GM19238 (cell line): ENCODE measurements around the gene RAD51B.
"Not testable (repeated sequence)": the region's sequence is repeated elsewhere in the genome, so short reads cannot be mapped to it uniquely, and the experiment has no call there.

ENCODE experiments used
- DNase-seq: peaks from one replicate; pipeline ENCODE4 v3.0.0; 2011; ENCODE audit warnings: low spot score; ENCODE audit not compliant: insufficient read length

The RAD51B gene

DNA sequence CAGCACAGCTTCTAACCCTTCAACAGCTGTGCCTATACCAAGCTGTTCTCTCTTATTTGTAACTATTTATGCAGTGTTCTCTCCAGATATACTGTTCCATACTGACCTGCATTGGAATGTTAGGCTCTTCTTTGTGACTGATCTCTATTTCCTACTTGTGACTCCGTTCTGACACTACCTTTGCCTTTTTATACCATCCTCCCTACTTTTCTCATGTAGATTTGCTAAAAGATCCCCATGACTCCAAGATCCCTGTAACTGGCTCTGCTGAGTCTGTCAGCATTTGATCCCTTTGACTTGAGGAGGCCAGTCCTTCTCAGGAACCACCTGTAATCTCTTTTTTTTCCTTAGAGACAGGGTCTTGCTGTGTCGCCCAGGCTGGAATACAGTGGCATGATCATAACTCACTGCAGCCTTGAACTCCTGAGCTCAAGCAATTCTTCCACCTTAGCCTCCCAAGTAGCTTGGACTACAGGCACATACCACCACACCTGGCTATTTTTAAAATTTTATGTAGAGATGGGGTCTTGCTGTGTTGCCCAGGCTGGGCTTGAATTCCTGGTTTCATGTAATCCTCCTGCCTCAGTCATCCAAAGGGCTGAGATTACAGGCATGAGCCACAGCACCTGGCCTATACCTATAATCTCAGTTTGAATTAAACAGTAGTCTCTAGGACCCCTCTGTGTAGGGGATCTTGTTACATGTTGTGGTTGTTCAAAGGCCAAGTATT is 605.0 kb downstream of the RAD51B start:
- DNase-seq: no peak

DNA sequence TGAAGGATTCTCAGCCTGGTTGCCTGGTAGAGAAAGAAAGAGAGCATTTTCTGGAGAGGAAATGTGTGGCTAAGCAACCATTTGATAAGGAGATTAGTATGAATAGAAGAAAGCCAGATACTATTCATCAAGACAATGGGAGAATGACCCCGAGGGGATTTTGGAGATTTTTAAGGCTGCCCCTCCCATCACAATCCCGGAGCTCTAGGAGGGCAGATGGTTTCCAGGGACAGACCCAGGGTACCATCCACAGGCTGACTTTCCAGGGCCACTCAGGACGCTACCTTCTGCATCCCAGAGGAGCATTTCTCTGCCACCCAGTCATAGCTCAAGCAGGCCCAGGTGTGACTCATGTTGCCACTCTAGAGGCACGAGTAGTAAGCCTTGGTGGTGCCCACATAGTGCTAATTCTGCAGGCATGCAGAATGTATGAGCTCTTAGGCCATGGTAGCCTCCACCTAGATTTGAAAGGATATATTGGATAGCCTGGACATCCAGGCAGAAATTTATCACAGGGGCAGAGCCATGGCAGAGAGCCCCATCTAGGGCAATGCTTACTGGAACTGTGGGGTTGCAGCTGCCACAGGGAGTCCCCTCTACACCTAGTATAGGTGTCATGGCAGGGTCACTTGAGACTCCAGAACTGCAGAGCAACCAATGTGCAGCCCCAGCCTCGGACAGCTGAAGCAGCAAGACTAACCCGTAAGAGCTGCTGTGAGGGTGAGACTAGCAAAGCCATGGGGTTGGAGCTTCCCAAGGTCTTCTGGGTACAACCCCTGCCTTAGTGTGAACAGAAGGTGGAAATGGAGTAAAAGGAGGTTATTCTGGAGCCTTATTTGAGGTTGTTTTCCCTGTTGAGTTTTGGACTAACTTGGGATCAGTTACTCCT is 607.3 kb downstream of the RAD51B start:
- DNase-seq: no peak

DNA sequence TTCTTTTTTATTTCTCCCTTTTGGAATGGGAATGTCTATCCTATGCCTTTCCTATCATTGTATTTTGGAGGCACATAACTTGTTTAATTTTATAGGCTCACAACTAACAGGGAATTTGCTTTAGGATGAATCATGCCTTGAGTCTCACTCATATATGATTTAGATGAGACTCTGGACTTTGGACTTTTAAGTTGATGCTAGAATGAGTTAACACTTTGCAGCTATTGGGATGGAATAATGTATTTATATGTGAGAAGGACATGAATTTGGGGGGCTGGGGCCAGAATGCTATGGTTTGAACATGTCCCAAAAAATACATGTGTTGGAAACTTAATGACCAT is 607.9 kb downstream of the RAD51B start:
- DNase-seq: no peak

DNA sequence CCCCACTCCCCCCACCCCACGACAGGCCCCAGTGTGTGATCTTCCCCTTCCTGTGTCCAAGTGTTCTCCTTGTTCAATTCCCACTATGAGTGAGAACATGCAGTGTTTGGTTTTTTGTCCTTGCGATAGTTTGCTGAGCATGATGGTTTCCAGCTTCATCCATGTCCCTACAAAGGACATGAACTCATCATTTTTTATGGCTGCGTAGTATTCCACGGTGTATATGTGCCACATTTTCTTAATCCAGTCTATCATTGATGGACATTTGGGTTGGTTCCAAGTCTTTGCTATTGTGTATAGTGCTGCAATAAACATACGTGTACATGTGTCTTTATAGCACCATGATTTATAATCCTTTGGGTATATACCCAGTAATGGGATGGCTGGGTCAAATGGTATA is 609.3 kb downstream of the RAD51B start:
- not testable (repeated sequence) for DNase-seq

DNA sequence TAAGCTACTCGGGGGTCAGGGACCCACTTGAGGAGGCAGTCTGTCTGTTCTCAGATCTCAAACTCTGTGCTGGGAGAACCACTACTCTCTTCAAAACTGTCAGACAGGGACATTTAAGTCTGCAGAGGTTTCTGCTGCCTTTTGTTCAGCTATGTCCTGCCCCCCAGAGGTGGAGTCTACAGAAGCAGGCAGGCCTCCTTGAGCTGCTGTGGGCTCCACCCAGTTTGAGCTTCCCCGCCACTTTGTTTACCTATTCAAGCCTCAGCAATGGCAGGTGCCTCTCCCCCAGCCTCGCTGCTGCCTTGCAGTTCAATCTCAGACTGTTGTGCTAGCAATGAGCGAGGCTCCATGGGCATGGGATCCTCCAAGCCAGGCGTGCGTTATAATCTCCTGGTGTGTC is 614.6 kb downstream of the RAD51B start:
- DNase-seq: not testable (repeated sequence)

DNA sequence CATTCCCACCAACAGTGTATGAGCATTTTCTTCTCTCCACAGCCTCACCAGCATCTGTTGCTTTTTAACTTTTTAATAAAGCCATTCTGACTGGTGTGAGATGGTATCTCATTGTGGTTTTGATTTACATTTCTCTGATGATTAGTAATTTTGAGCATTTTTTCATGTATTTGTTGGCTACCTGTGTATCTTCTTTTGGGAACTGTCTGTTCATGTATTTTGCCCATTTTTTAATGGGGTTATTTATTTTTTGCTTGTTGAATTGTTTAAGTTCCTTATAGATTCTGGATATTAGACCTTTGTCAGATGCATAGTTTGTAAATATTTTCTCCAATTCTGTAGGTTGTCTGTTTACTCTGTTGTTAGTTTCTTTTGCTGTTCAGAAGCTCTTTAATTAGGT is 616.1 kb downstream of the RAD51B start:
- DNase-seq: not testable (repeated sequence)

DNA sequence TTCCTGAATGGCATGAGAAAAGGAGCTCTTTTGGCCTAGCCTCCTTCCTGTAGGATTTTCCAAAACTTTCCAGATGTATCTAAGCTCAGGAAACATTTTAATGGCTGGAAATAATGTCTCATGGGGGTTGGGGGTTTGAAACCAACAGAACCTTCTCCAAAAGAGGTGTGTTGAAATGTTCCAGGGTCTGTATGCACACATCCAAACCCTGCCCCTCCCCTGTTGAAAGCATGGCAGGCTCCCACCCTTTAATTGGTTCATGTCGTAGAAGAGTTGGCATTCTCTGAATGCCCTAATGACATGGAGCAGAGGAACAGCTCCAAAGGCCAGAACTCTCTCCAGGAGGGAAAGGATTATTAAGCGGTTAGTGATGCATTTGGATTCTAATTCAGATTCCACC is 620.1 kb downstream of the RAD51B start:
- no peak for DNase-seq

DNA sequence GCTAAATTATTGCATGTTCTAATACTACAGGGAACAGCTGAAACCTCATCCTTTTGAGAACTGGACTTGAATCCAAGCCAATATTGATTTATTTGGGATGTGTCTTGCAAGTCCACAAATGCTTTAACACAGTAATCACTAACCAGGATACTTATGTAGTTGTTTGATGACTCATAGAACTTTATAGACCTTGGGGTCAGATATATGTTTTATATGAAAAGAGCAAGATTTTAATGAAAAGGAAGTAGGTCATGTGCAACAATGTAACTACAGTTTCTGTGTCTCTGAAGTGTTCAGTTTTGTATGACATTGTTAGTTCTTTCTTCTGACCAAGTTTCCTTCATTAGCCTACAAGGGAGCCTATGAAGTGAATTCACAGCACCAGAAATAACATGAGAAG is 621.2 kb downstream of the RAD51B start:
- no peak for DNase-seq

DNA sequence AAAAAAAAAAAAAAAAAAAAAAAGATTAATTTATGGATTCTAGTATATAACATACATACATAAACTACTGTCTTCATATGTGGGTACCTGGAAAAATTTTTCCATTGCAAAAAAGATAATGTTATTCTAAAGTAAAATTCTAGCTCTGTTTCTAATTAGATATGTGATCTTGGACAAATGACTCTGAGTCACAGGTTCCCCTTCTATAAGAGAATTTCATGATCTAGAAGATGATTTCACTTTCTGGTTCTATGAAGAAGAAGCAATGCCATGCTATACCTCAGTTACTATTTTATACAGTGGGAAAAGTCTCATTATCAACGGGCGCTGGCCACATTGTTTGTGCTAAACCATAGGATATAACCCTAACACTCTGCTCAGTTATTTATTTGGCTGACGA is 622.0 kb downstream of the RAD51B start:
- no peak for DNase-seq

DNA sequence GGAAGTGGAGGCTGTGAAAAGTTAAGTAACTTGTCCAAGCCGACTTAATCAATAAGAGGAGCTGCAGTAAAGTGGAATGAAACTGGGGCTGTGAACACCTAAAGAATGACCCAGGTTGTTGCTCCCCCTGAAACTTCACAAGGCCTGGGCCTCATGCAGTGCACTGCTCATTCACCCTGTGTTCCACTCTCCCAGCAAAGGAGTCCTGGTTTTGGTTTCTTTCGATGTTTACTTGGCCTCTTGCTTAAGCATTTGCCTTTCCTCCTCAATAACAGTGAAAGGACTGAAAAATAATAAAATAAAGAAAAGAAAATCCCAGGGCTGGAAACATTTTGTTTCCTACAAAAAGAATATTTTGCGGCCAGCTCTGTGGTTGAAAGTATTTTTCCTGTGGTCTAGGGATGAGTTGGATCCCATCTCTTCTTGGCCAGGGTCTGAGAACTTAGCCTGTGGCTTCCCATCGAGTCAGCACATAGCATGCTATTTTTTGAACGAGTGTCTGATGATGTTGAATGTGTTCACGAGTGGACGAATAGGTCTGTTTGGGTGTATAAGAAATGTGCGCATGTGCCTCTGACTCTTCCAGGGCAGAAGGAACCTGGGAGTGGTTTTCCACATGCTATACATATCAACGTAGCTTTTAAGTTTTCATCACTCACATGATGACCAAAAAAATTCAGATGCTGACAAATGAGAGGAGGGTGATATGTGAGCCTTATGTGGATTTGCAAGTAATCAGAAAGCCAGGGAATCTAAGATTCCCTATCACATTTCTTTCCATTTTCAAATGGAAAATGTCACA is 623.5 kb downstream of the RAD51B start:
- DNase-seq: no peak

DNA sequence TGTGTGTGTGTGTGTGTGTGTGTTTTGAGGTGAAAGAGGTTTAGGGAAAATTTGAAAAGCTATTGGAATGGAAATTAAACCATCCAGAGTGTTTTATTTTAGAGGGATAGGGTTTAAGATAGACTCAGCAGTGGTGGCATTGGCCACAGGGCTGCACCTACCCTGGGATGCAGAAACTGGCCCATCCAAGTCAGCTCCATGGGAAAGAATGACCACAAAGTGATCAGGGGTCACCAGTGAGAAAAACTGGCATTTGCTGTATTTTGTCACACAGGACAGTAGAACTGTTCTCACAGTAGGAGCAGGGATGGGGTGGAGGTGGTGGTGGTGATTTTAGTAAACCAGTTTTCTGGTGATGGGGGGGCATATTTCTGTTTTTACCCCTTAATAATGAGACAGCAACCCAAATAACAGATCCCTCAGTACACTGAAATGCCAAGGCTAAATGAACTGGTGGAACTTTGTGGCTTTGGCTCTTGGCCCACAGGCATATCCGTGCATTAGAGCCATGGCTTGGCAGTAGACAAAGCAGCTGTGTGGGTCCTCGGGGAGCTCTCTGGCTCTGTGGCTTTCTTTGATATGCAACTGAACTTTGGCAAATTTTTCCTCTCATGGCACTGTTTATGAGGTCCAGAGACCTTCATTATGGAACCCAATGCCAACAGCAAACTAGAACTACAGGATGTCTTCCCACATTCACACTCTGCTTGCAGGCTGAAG is 625.0 kb downstream of the RAD51B start:
- no peak for DNase-seq

DNA sequence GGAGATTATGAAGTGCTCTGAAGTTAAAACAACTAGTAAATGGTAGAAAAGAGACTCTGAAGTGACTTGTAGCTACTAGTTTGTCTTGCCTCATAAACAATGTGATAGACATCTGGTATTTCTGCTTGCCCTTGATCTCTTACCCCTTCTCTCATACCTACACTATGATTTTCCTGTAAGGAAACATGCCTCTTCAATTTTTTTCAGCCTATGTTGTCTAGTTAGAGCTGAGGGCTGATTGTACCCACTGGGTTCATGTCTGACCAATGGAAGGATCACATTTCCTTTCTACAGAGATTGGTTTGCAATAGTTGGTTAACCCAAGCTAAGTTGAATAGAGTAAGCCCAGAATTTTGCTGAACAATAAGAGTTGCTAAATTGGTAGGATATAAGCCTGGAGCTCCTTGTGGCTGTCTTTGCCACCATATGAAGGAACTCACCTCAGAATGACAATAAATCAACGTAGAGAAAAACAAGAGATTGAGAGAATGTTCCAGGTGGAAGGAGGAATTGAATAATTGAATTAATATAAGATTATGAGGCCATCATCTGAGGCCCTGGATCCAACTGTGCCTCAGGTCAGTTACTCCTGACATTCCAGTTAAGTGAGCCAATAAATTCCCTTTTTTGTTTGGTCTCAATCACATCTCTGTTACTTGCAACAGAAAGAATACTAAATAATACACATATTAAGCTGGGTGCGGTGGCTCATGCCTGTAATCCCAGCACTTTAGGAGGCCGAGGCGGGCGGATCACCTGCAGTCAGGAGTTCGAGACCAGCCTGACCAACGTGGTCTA is 626.9 kb downstream of the RAD51B start:
- DNase-seq: no peak

DNA sequence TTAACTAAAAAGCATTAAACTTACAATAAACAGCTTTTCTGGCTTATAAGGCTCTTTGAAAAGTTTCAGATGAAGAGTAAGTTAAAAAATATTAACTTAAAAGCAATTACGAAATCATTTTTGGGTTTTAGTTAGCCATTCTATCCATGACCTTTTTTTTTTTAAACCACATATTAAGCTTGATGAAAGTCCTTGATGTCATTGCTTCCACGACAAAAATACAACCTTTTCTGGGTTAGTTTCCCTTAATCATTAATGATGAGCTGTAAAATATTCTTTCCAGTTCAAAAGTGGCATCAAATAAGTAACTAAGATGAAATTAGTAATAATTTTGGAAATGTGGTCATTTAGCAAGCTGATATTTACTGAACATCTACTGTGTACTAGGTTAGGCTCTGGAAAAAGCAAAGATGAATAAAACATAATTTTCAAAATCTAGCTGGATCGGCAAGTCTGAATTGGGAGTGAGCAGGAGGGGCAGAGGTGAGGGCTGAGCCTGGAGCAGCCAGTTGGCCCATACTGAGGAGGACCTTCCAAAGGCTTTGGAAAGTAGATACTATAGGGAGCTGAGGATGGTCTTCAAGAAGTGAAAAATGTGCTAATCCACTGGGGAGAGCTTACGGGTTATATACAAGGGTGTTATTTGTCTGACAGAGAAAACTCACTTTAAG is 628.1 kb downstream of the RAD51B start:
- no peak for DNase-seq

DNA sequence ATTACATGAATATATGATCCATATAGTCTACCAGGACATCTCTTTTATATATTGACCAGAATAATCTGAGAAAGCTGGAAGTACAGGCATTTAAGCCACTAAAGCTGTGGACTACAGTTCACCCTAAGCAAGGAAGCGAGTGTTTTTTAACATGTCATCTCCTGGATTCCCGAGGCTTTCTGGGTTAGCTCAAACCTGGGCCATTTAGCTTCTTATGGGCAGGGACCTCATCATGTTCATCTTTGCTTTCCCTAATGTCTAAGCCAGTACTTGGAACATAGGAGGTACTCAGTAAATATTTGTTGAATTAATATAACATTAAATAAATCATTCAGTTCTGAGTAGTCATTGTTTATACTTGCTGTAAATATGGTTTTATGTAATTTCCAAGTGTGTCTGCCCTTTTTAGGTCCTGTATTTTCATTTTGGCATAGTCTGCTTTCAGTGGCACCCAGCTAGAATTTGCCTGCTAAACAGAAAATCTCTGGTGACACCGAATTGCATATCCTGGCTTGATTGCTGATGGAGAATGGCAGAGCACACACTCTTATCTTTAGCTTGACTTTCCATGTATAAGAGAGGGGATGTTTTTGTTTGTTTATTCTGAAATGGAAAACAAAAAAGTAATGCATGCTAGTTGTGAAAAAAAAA is 628.8 kb downstream of the RAD51B start:
- no peak for DNase-seq

DNA sequence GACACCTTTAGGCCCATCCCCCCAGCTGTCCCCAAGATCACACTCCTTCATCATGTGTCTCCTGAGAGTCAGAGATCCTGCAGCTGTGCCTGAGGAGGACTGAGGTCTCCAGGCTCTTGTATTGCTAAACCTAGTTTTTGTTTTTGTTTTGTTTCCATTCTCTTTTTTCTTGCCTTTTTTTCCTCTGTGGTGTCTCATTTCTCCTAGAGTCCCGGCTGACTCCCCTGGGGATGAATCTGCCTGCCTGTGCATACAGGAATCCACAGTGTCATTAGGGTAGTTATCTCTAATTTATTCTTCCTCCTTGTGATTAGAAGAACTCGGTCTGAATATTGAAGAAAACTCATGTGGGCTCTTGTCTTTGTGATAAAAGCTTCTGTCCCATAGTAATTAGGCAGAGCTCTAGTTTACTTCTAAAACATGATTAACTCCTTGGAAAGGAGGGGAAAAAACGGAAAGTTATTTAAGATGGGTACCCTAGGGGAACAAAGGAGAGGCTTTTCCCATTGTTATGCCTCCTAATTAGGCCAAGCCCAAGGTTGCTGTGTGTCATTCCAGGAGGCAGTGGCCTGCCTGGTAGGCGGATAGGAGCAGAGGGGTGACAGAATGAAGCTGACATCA is 630.1 kb downstream of the RAD51B start:
- no peak for DNase-seq

DNA sequence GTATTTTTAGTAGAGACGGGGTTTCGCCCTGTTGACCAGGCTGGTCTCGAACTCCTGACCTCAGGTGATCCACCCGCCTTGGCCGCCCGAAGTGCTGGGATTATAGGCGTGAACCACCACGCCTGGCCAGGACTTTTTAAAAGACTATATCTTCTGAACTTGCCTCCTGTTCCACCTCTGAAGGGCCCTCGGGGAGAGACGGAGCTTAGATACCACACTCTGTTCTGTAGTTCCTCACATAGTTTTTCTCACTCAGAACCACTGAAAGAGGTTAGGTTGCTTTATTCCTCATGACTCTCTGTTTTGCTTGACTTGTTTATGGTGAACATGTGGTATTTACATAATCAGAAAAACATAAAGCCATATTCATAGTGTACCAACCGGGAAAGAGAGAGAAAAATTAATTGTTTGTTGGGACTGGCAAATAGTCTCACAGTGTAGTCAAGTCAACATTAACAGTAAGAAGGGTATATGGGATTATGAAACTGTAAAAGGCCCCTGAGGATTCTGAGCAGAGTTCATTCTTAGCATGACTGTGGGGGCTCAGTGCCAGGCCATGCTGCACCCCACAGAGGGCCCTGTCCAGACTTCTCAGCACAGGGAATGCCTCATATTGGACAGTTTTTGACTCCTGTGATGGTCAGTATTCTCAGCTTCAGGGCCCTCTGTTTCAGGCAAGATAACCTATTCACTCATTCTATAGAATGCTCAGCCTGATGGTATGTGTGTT is 631.0 kb downstream of the RAD51B start:
- DNase-seq: no peak

DNA sequence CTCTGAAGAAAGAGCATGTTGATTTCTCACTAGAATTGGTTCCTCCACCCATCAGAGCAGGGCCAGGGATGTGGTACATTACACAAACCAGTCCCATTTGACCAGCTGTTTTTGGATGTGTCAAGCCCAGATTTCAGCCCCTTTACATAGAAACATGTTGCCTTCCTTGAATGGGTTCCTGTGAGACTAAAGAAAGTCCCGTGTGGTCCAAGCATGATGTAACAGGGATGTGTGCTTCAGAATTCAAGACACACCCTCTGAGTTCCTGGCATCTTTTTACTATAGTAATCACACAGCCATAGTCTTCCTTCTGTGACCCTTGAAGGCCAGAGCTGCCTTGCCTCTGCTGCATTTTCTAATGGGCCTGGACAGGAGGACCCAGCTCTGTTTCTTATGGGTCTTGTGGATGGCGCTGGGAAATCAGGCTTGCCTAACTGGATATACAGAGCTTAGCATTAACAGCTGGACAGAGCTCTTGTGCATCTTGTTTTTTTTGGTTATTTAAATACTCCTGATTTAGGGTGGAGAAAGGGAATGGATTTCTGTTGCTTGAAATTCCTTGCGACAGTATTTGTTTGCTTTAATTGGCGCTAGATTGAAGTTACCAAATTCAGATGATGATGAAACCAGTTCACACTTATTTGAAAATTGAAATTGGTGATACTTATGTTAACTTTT is 632.3 kb downstream of the RAD51B start:
- no peak for DNase-seq

DNA sequence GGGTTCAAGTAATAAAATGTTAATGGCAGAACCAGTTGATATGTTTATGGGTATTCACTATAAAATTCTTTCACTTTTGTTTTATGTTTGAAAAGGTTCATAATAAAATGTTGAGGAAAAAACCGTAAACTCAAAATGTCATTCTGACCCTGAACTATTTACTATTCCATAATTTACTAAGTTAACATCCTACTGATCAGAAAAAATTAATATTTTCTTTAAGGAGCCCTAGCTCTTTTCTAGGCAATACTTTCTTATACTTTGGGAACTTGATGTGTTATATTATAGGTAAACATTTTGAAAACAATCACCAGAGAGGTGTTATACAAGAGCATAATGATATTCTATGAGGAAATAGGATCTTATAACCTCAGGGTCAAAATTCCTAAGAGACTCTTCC is 638.7 kb downstream of the RAD51B start:
- DNase-seq: no peak
